DMS153 treated with DMSO at 0.1 percent for 48 hours (cell line): ENCODE measurements around the gene RIMKLA.
A peak's percentile ranks its signal among the peaks of the same experiment; 100 is the strongest.

Source experiments
- DNase-seq: peaks from one replicate; lab custom pipeline; 2025; ENCODE audit not compliant: unreplicated experiment; lab: John Stamatoyannopoulos, UW

Gene RIMKLA

GRCh38 chr1:42370876-42371549, 9.6 kb upstream of the RIMKLA start:
- no peak for DNase-seq

GRCh38 chr1:42372796-42373195, 7.8 kb upstream of the RIMKLA start:
- no peak for DNase-seq

DNA sequence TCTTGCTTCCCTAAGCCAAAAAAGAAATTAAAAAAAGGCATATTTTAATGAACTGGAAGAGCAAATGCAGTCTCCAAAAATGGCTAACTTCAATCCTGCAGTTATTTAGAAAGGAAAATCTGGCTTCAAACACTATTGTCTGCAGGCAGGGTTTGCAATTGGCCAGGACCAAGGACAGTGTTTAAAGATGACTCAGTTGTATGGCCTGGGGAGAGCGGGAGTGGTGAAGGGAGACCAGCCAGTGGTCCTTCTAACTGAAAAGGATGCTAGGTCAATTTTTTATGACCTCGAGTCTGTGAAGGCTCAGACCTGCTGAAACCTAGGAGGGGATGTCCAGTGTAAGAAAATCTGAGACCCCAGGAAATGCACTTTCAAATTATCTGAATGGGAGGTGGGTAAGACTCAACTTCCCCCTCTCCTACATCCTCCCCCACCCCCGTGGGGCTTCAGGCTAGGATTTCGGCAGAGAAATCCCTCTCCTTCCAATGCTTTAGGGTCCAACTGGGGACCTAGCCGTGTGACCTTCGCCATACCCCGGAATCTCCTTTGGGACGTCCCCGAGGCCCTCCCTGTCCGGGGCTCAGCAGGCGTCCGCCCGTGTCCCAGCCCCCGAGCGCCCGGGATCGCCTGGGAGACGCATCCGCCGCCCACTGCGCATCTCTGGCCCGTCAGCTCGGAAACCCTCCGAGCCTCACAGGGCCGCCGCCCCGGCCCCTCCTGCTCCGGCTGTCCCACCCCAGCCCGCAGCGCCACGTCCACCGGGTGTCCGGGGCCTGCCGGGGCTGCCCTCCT, 602 bp upstream of the RIMKLA start:
- peak; percentile 55 for DNase-seq

- DNase-seq, result no peak
Measured at GRCh38 chr1:42381280-42381673, 685 bp downstream of the RIMKLA start.

GRCh38 chr1:42385283-42385682, 4.7 kb downstream of the RIMKLA start:
- no peak for DNase-seq

DNA sequence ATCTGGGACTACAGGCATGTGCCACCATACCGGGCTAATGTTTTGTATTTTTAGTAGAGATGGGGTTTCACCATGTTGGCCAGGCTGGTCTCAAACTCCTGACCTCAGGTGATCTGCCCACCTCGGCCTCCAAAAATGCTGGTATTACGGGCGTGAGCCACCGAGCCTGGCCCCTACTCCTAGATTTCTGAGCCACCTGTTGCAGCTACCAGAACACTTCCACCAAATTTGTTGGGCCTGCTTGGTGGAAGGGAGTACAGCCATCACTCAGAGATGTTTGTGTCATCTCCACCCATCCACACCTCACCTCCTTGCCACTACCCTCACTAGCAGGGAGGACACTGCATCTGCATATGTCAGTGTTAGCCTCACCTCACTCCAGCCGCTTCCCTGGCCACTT, 5.5 kb downstream of the RIMKLA start:
- DNase-seq, result no peak

DNA sequence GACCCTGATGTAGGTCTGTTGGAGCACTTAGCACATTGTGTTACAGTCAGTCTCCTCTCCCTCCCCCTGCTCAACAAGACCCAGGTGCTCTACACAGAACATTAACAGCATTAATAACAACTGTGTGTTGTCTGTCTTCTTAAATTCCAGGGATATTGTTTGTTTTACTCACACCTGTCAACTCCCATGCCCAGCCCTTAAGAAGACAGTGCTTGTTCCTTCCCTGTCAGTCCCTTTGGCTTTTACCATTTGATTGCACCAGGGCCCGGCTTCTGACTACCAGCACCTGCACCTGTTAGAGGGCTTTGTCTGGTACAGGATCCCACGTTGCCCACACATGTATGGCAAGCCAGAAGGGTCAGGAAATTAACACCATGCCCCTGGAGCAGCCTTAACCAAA, 11.7 kb downstream of the RIMKLA start:
- DNase-seq, result peak; percentile 63

DNA sequence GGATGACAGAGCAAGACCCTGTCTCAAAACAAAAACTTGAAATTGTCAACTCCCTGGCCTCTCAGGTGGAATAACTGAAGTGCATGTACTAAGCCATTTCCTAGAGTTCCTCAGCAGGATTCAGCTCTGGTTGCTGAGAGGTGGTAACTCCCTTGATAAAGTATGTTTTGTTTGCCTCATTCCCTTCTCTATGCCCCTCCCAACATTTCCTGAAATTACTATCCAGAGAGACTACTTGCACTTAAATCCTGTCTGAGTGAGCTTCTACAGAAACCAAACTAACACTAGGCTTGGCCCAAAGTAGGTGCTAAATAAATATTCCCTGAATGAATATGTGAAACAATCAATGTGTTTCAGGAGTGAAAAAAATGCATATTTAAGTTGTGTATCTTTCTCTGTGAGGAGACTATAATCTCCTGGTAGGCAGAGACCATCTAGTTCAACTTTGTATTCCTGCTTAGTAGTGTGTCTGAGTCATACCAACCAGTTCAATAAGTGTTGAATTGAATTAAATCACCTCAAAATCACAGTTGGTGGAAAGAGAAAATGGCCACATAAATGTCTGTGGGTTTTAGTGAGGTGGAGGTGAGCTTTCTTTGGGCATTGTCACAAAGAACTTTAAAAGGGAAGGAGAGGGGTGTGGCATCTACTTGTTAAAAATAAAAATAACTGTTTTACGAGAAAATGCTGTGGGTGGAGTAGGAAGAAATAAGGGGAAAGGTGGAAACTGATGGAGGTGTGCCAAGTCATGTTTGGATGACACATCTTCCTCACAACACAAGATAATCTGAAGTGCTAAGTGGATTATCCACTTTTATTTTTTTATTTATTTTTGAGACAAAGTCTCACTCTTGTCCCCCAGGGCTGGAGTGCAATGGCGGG, 12.6 kb downstream of the RIMKLA start:
- no peak for DNase-seq

DNA sequence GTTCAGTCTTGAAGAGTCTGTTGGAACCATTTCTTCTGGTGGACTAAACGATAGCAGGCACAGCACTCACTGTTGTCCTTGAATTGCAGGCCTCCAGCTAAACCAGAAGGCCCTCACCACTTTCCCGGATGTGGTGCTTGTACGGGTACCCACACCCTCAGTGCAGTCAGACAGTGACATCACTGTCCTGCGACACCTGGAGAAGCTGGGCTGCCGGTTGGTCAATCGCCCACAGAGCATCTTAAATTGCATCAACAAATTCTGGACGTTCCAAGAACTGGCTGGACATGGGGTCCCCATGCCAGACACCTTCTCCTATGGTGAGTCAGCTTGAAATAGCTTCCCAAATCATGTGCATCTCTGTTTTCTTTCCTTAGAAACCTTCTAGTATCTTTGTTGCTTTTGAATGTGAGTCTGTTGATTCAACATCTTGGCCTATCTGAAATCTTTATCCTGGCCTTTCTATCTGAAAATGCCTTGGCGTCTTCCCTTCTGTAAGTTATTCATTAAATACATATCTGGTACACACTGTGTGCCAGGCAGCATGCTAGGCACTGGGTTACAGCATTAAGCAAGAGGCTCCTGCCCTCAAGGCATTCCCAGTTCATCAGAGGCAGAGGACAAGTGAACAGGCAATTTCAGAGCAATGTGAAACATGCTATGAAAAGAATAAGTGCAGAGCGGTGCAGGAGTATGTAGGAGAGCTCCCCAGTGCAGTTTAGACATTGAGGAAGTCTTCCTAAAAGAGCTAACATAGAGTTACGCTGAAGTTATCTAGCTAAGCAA, 18.9 kb downstream of the RIMKLA start:
- DNase-seq, result no peak

GRCh38 chr1:42403880-42404400, 23.3 kb downstream of the RIMKLA start:
- no peak for DNase-seq

DNA sequence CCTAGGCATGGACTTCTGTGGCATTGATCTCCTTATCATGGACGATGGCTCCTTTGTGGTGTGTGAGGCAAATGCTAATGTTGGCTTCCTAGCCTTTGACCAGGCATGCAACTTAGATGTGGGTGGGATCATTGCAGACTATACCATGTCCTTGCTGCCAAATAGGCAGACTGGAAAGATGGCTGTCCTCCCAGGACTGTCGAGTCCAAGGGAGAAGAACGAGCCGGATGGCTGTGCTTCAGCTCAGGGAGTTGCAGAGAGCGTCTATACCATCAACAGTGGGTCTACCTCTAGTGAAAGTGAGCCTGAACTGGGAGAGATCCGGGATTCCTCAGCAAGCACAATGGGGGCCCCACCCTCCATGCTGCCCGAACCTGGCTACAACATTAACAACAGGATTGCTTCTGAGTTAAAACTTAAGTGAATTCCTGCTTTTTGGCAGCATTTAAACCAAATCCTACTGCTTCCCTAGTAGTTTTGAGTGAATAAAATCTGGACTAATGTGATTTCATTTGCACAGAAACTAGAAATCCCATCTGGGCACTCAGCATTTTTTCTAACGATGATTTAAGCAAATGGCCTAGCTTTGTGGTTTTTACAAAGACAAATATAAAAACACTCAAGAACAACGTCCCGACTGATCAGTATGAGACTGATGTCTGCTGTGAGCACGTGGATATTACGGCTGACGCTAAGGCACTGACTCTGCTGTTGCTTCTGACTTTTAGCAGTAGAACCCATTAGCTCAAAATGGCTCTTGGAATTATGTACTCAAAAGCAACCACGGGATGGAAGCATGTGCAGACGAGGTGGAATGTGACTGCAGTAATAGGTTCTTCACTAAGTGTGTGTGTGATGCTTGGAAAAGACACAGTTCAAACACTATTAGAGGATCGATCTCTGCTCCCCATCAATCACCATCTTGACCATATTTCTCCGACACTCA, 34.2 kb downstream of the RIMKLA start:
- DNase-seq, result no peak

DNA sequence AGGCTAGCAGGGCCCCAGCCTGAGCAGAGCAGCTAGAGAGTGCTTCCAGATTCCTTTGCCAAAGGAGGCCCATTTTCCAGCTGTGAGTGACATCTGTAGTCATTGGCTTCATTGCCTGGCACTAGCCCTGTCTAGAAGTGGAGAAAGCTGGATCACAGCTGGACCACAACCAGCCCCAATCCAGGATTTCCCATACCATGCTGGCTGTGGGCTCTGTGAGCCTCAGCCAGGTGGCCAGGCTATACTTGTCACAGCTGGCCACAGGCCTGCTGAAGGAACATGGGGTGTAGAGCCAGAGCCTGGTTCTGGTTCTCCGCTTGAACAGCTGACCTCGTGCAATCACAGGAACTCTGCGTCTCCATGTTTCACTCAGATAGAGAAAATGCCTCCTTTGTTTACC, 36.6 kb downstream of the RIMKLA start:
- no peak for DNase-seq

DNA sequence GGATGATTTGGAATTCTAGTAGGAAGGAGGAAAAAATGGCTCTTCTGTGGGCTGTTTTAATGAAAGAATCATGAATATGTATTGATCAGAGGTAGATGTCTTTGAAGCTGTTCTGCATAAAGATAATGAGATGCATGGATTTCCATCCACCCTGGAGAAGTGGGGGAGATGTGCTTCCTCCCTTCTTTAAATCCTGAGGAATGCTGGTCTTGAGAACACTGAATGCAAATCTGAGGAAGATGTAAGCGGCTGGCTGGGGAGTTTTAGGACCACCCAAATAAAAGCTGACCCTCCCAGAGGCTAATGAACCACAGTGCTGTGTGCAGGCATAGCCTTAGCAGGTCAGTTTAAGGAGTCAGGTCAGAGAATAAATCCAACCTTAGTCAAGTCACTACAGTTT, 37.9 kb downstream of the RIMKLA start:
- no peak for DNase-seq

- peak; percentile 53 for DNase-seq
Measured at GRCh38 chr1:42419126-42419821, 38.7 kb downstream of the RIMKLA start.

DNA sequence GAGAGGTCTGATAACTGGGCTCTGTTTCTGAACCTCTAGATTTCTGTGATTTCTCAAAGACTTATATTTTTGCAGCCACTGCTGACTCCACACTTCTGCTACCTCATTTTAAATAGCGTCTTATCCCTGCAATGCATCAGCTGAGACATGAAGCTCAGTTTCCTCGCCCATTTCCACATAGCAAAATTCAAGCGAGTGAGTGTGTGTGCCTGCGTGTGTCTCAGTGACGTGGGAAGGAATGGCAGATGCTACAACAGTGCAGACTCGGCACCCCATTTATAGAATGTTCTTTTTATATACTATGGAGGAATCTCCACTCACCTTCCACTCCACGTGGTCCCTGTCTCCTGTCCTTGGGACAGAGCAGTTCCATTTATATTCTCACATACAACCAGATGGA, 39.5 kb downstream of the RIMKLA start:
- no peak for DNase-seq

- DNase-seq, result peak; percentile 100
Measured at GRCh38 chr1:42420911-42421585, 40.5 kb downstream of the RIMKLA start.

DNA sequence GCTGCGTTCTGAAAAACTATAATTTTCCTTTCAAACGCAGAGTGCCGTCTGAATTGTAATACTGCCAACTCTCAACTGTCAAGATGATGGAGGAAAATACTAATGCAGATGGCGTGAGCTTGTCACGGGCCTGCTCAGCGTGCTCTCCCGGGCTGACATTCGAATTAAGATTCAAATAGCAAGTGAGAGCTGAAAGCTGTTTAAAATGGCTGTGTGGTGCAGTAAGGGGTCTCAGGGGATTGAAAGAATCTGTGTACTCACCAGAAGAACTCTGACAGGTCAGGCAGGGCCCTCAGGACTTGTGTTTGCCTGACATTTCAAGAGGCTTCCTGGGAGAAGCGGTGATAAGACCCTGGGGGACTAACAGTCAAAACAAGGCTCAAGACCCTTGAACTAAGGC, 42.1 kb downstream of the RIMKLA start:
- DNase-seq, result peak; percentile 53

DNA sequence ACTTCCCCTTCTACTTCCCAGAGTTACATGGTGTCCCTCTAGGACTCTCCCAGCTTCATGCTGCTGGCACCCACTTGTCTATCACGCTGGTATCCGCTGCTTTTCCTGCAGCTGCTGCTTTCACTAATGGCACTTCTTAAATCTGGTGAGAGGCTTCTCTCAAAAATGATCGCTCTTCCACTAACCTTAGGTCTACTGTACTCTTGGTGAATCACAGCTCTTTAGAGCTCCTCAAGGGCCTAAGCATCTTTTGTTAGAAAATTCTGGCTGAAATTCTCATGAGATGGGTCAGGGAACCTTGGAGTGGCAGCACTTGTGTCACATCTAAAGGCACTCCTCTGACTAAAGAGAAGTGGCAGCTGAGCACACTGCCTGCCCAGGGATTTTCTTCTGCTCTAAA, 43.1 kb downstream of the RIMKLA start:
- peak; percentile 61 for DNase-seq
